ENCODE measurements around the gene CDC25B. TPM values are rescaled to one million over a fixed set of nuclear protein-coding genes. Genes with fewer than 3 reads are reported as not detected.

The CDC25B gene
- total RNA-seq, 3 donors from 2014 or later (not counting 1 experiment from before 2014, with no cell fraction given) = 123 to 147 (median 143) TPM

DNA sequence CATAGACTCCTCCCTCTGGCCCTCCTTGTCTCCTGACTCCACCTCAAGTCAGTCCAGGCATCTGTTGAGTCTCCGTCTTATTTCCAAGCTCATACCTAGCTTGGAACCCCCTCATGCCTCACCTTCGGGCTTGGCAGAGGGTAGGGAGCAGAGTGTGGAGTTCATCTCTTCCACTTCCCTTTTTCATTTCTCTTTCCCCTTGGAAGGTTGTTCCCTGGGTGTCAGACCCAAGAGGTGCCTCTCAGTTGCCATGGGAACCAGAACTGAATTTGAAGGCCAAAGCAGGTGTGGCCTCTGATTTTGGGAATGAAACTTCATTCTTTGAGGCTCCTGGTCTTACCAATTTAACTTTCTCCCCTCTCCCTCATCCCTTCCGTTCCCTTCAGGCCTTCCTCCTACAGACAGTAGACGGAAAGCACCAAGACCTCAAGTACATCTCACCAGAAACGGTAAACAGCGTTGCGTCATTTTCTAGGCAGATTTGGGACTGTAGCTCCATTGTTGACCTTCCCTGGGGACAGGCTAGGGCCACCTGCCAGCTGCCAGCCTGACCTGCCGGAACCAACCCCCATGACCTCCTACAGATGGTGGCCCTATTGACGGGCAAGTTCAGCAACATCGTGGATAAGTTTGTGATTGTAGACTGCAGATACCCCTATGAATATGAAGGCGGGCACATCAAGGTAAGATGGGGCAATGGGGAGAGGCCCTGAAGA, 6.6 kb downstream of the CDC25B start:
- H3K4me1 Mint-ChIP-seq = peaks cover 38 to 72% of the 10 kb centered on the region in 2 donors
- TF ChIP-seq, protein P1, sequence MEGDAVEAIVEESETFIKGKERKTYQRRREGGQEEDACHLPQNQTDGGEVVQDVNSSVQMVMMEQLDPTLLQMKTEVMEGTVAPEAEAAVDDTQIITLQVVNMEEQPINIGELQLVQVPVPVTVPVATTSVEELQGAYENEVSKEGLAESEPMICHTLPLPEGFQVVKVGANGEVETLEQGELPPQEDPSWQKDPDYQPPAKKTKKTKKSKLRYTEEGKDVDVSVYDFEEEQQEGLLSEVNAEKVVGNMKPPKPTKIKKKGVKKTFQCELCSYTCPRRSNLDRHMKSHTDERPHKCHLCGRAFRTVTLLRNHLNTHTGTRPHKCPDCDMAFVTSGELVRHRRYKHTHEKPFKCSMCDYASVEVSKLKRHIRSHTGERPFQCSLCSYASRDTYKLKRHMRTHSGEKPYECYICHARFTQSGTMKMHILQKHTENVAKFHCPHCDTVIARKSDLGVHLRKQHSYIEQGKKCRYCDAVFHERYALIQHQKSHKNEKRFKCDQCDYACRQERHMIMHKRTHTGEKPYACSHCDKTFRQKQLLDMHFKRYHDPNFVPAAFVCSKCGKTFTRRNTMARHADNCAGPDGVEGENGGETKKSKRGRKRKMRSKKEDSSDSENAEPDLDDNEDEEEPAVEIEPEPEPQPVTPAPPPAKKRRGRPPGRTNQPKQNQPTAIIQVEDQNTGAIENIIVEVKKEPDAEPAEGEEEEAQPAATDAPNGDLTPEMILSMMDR (IDR thresholded peaks at IDR 0.05) = no peak
- H3K36me3 Mint-ChIP-seq = peaks cover 19% of the 10 kb centered on the region
- H3K4me3 Mint-ChIP-seq = peak overlapping the region; percentile 6
- Histone ChIP-seq H3K4me3 (ENCODE audit: low read length) (no peak overlapping the region), H3K36me3 (ENCODE audit: control insufficient read depth, insufficient read depth, low read length) (peaks cover 73% of the 10 kb centered on the region), H3K27ac (ENCODE audit: low read length) (no peak overlapping the region), H3K9me3 (ENCODE audit: control insufficient read depth, insufficient read depth, low read length) (no peaks in the 10 kb centered on the region), H3K4me1 (ENCODE audit: control insufficient read depth, insufficient read depth, low read length) (peaks cover 93% of the 10 kb centered on the region), H3K27me3 (ENCODE audit: control insufficient read depth, insufficient read depth, low read length) (no peaks in the 10 kb centered on the region)
- no peak for DNase-seq
- ATAC-seq = no peak
- no peaks in the 10 kb centered on the region for H3K27me3 Mint-ChIP-seq (ENCODE audit: low read depth in 2 of 2)
- intact Hi-C loops (cut with micrococcal nuclease) = no loop called here
- peak overlapping the region in 1 of 2 donors; percentile 73 for H3K27ac Mint-ChIP-seq
- WGBS (ENCODE audit: insufficient coverage) = 80% methylated on average over 9 of the region's 11 CpGs
- no peaks in the 10 kb centered on the region for H3K9me3 Mint-ChIP-seq

DNA sequence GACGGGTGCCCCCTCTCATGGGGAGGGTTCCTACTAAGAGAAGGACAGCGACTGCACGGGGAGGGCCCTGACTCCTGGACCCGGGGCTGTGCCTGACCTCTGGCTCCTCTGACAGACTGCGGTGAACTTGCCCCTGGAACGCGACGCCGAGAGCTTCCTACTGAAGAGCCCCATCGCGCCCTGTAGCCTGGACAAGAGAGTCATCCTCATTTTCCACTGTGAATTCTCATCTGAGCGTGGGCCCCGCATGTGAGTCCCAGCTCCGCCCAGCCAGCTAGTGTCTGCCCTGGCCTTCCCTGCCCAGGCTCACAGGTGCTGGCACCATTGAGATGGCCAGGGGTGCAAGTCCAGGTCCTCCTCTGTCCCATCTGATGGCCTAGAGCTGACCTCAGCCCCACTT, 7.2 kb downstream of the CDC25B start:
- Histone ChIP-seq H3K9me3 (ENCODE audit: control insufficient read depth, insufficient read depth, low read length) (no peaks in the 10 kb centered on the region), H3K36me3 (ENCODE audit: control insufficient read depth, insufficient read depth, low read length) (peaks cover 72% of the 10 kb centered on the region), H3K27ac (ENCODE audit: low read length) (no peak overlapping the region), H3K4me1 (ENCODE audit: control insufficient read depth, insufficient read depth, low read length) (peaks cover 93% of the 10 kb centered on the region), H3K27me3 (ENCODE audit: control insufficient read depth, insufficient read depth, low read length) (no peaks in the 10 kb centered on the region), H3K4me3 (ENCODE audit: low read length) (no peak overlapping the region)
- intact Hi-C loops (cut with micrococcal nuclease) = no loop called here
- Mint-ChIP-seq H3K4me1 (peaks cover 32 to 68% of the 10 kb centered on the region in 2 donors), H3K4me3 (no peak overlapping the region), H3K36me3 (peaks cover 19% of the 10 kb centered on the region), H3K27ac (peak overlapping the region in 1 of 2 donors; percentile 73), H3K27me3 (ENCODE audit: low read depth in 2 of 2) (no peaks in the 10 kb centered on the region), H3K9me3 (no peaks in the 10 kb centered on the region)
- no peak for DNase-seq
- TF ChIP-seq, protein P1 (IDR thresholded peaks at IDR 0.05) = no peak
- WGBS (ENCODE audit: insufficient coverage) = 95% methylated on average over 14 of the region's 14 CpGs
- ATAC-seq = no peak

DNA sequence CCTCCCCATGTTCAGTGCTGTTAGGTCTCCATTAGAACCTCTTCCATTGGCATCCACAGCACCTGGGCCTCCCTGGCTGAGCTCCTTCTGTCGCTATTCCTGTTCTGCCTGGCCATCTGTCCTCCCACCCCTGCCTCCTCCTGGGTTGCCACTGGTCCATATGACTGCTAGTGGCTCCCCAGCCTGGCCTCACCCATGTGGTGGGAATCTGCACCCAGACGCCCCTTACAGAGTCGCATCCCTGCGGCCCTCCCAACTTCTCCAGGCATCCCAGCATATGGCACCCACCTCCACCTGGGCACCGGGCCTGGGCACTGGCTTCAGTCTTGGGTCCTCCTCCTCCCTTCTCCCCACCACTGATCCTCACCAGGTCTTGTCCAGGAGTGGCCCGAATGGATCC, 7.7 kb downstream of the CDC25B start:
- no peak overlapping the region for H3K4me3 Mint-ChIP-seq

More for the DNA sequence above, 7.7 kb downstream of the CDC25B start:
- intact Hi-C loops (cut with micrococcal nuclease) = no loop called here
- H3K36me3 Mint-ChIP-seq = peaks cover 19% of the 10 kb centered on the region
- no peak for ATAC-seq
- Histone ChIP-seq H3K27me3 (ENCODE audit: control insufficient read depth, insufficient read depth, low read length) (no peaks in the 10 kb centered on the region), H3K27ac (ENCODE audit: low read length) (no peak overlapping the region), H3K4me1 (ENCODE audit: control insufficient read depth, insufficient read depth, low read length) (peaks cover 88% of the 10 kb centered on the region), H3K9me3 (ENCODE audit: control insufficient read depth, insufficient read depth, low read length) (no peaks in the 10 kb centered on the region), H3K36me3 (ENCODE audit: control insufficient read depth, insufficient read depth, low read length) (peaks cover 69% of the 10 kb centered on the region), H3K4me3 (ENCODE audit: low read length) (no peak overlapping the region)
- 90% methylated on average over 6 of the region's 6 CpGs for WGBS (ENCODE audit: insufficient coverage)
- no peaks in the 10 kb centered on the region for H3K9me3 Mint-ChIP-seq
- no peaks in the 10 kb centered on the region for H3K27me3 Mint-ChIP-seq (ENCODE audit: low read depth in 2 of 2)
- TF ChIP-seq, protein P1 (IDR thresholded peaks at IDR 0.05) = no peak
- DNase-seq = no peak
- peaks cover 26 to 62% of the 10 kb centered on the region in 2 donors for H3K4me1 Mint-ChIP-seq
- H3K27ac Mint-ChIP-seq = peak overlapping the region in 1 of 2 donors; percentile 73
